Measurements from ENCODE around the gene KIDINS220. TPM values are rescaled to one million over a fixed set of nuclear protein-coding genes. Genes with fewer than 3 reads are reported as not detected.

KIDINS220 gene
- polyA plus RNA-seq, 2 of the 4 experiments (the other 2 are of a cell fraction) = 16.4 to 45.9 TPM

GRCh38 chr2:8750221-8750620, 87.2 kb downstream of the KIDINS220 start:
- CTCF ChIA-PET = interaction anchor here (1.5 to 1.9 kb wide), 2 partner anchors 13 to 63 kb away, joined by 3 to 7 read pairs; no protein-coding TSS in a partner anchor

GRCh38 chr2:8743261-8743660, 94.2 kb downstream of the KIDINS220 start:
- 93% methylated on average over 6 of the region's 6 CpGs for WGBS (ENCODE audit: missing lambda C conversion rate)
- TF ChIP-seq MAZ (IDR thresholded peaks at IDR 0.05; ENCODE audit: borderline replicate concordance, low read depth, low read length) (no peak), FOSL2 (IDR thresholded peaks at IDR 0.05) (no peak), FOSL2 (CRISPR knock-in tag; IDR thresholded peaks at IDR 0.05) (no peak), HOXB13 (CRISPR knock-in tag; IDR thresholded peaks at IDR 0.05; ENCODE audit: low read depth) (no peak)
- POLR2A ChIA-PET = no interaction called here
- DNase-seq (ENCODE audit: low read depth in 1 of 2, low spot score in 1 of 2) = no peak
- no peaks in the 10 kb centered on the region for H3K9me3 ChIP-seq
- CTCF ChIA-PET = interaction anchor here (1.2 to 1.9 kb wide), 2 partner anchors 19 to 50 kb away, joined by 3 to 9 read pairs; no protein-coding TSS in a partner anchor
- H3K4me2 ChIP-seq = no peak overlapping the region
- no peak for FAIRE-seq
- ATAC-seq = peak in 1 of 2 experiments; percentile 24; a peak in 1 of 6 replicates
- H3K27ac ChIP-seq = no peak overlapping the region
- H3K4me1 ChIP-seq = no peaks in the 10 kb centered on the region
- H3K4me3 ChIP-seq = no peak overlapping the region

More at GRCh38 chr2:8750221-8750620, 87.2 kb downstream of the KIDINS220 start:
- no peak overlapping the region for H3K27ac ChIP-seq
- 91% methylated on average over 7 of the region's 7 CpGs for WGBS (ENCODE audit: missing lambda C conversion rate)
- no peaks in the 10 kb centered on the region for H3K4me1 ChIP-seq
- no peak overlapping the region for H3K4me2 ChIP-seq
- no peak for TF ChIP-seq ELK1 (IDR thresholded peaks at IDR 0.05; ENCODE audit: low read depth, low read length)
- no peak for TF ChIP-seq TFCP2L1 (CRISPR knock-in tag; IDR thresholded peaks at IDR 0.05)
- no peak for TF ChIP-seq SMC3 (IDR thresholded peaks at IDR 0.05)
- no peak for TF ChIP-seq NFE2L2 (conservative IDR thresholded peaks at IDR 0.05; ENCODE audit: low read length)
- no peak for TF ChIP-seq CHD4 (IDR thresholded peaks at IDR 0.05; ENCODE audit: borderline replicate concordance)
- TF ChIP-seq PBX3 (IDR thresholded peaks at IDR 0.05) = no peak
- TF ChIP-seq GATA3 (IDR thresholded peaks at IDR 0.05; ENCODE audit: borderline replicate concordance) = no peak
- no peak for TF ChIP-seq HOXB5 (CRISPR knock-in tag; IDR thresholded peaks at IDR 0.05)
- TF ChIP-seq ZNF302 (CRISPR knock-in tag; IDR thresholded peaks at IDR 0.05) = no peak
- TF ChIP-seq RAD21 (conservative IDR thresholded peaks at IDR 0.05 in 1 of 2, IDR thresholded peaks at IDR 0.05 in 1 of 2) = no peak
- no peak for TF ChIP-seq ZSCAN20 (CRISPR knock-in tag; IDR thresholded peaks at IDR 0.05)
- no peak for TF ChIP-seq BCL3 (IDR thresholded peaks at IDR 0.05)
- no peak for TF ChIP-seq CTCF (IDR thresholded peaks at IDR 0.05)
- no peak for FAIRE-seq
- H3K9me3 ChIP-seq = no peaks in the 10 kb centered on the region
- no peak for DNase-seq (ENCODE audit: low read depth in 1 of 2, low spot score in 1 of 2)
- POLR2A ChIA-PET = no interaction called here
- H3K4me3 ChIP-seq = no peak overlapping the region
- ATAC-seq = no peak

GRCh38 chr2:8740136-8740535, 97.3 kb downstream of the KIDINS220 start:
- ChIA-PET POLR2A (no interaction called here), CTCF (interaction anchor here (1.7 to 2.9 kb wide), 2 partner anchors 47 to 1313 kb away, joined by 4 to 8 read pairs; no protein-coding TSS in a partner anchor)
- WGBS (ENCODE audit: missing lambda C conversion rate) = 93% methylated on average over 4 of the region's 4 CpGs
- Histone ChIP-seq H3K4me1 (0 out of 3 replicates have a peak, but pooled peaks cover 6% of the 10 kb centered on the region), H3K9me3 (no peaks in the 10 kb centered on the region), H3K4me2 (no peak overlapping the region), H3K4me3 (no peak overlapping the region), H3K27ac (no peak overlapping the region)
- DNase-seq (ENCODE audit: low read depth in 1 of 2, low spot score in 1 of 2) (no peak), FAIRE-seq (no peak), ATAC-seq (no peak)
- no peak for TF ChIP-seq BHLHE40 (IDR thresholded peaks at IDR 0.05; ENCODE audit: low read depth, low read length)
- TF ChIP-seq POLR2AphosphoS2 (conservative IDR thresholded peaks at IDR 0.05; ENCODE audit: low read length) = no peak
- no peak for TF ChIP-seq CTCF (IDR thresholded peaks at IDR 0.05)
- no peak for TF ChIP-seq NPAS2 (CRISPR knock-in tag; IDR thresholded peaks at IDR 0.05; ENCODE audit: borderline replicate concordance)
- no peak for TF ChIP-seq PHF8 (IDR thresholded peaks at IDR 0.05; ENCODE audit: borderline replicate concordance, low read depth)
- TF ChIP-seq MAX (IDR thresholded peaks at IDR 0.05) = no peak
- TF ChIP-seq FOSB (CRISPR knock-in tag; IDR thresholded peaks at IDR 0.05) = no peak
- no peak for TF ChIP-seq TP53 (CRISPR knock-in tag; IDR thresholded peaks at IDR 0.05)
- no peak for TF ChIP-seq HOXB5 (CRISPR knock-in tag; IDR thresholded peaks at IDR 0.05)
- no peak for TF ChIP-seq ATOH8 (CRISPR knock-in tag; IDR thresholded peaks at IDR 0.05; ENCODE audit: low read depth)
- TF ChIP-seq RCOR1 (IDR thresholded peaks at IDR 0.05; ENCODE audit: low read depth, low read length) = no peak
